Adrenal gland (tissue), 12 donors: Measurements from ENCODE around the gene KRIT1. TPM values are rescaled to one million over a fixed set of nuclear protein-coding genes. Genes with fewer than 3 reads are reported as not detected.

Experiments
- DNase-seq, 7 donors: peaks; one replicate each; pipeline ENCODE4 v3.0.0-alpha.2; 2019 to 2020
- H3K27ac ChIP-seq, 5 donors: fragments of 200-600 bp; sonication (generic) in 4 of 5; 1 replicate in 3 of 5; 2 replicates in 2 of 5; pipeline versions ENCODE4 v1.5.1 to v1.8.0; 2016 to 2020; ENCODE audit warnings: mild to moderate bottlenecking in 1 of 5
- H3K27me3 ChIP-seq: fragments of 200-600 bp; 2 replicates; pipeline ENCODE4 v1.8.0; 2021
- H3K36me3 ChIP-seq, 2 donors: fragments of 200-600 bp; replicated peaks in 1 of 2; 1 replicate in 1 of 2; 2 replicates in 1 of 2; pipeline versions ENCODE4 v1.5.1 to v1.8.0; 2018 to 2022
- H3K4me1 ChIP-seq, 2 donors: fragments of 200-600 bp; replicated peaks in 1 of 2; 1 replicate in 1 of 2; 2 replicates in 1 of 2; pipeline versions ENCODE4 v1.5.1 to v1.8.0; 2018 to 2021
- H3K4me3 ChIP-seq, 4 donors: fragments of 200-600 bp; sonication (generic) in 3 of 4; one replicate each; pipeline ENCODE4 v1.5.1; 2016 to 2018
- H3K9me3 ChIP-seq, 3 donors: fragments of 200-600 bp; sonication (generic) in 1 of 3; replicated peaks in 1 of 3; 1 replicate in 2 of 3; 2 replicates in 1 of 3; pipeline versions ENCODE4 v1.5.1 to v1.8.0; 2016 to 2021
- POLR2A ChIP-seq, 2 donors: fragments of 450-650 bp; IDR thresholded peaks; one replicate each; pipeline ENCODE4 v1.6.1; 2017; ENCODE audit warnings: antibody characterized with exemption in 2 of 2, mild to moderate bottlenecking in 2 of 2, moderate library complexity in 1 of 2
- WGBS, 4 donors: extraction: QIAGEN DNeasy Blood & Tissue Kit in 2 of 4; methylation state at CpG; one replicate each; pipeline versions ENCODE4 v1.1.5 to v1.1.7; 2013 to 2017; 5-methylcytosine and 5-hydroxymethylcytosine counted together
- intact Hi-C, 2 donors: fragments of 100-400 bp; cut with DNase I; formaldehyde crosslinking; loops; one replicate each; pipeline versions ENCODE4 v1.14.1 to v1.15.0; 2022 to 2023
- polyA plus RNA-seq, 3 donors: library from polyadenylated mRNA; stranded (reverse); fragments of 200-250 nt in 2 of 3; fragments of 350-450 nt in 1 of 3; fragmentation: Illumina TruSeq in 1 of 3; extraction: RNeasy Lipid Tissue Mini Kit (QIAGEN cat#74804) in 1 of 3; gene quantifications; one replicate each; pipeline ENCODE4 v1.2.3, GENCODE V29; 2013 to 2014
- total RNA-seq, 9 donors: library from RNA; depleted of rRNA in 4 of 9; stranded (reverse); fragments of >200 nt in 4 of 9; fragments of 120-200 nt in 1 of 9; fragmentation: NEBNext Ultra II Directional in 1 of 9; extraction: Animal tissue kit (Norgen Biotek cat#: 25700) in 1 of 9; gene quantifications; one replicate each; pipeline versions ENCODE4 v1.1.0 to v1.2.4, GENCODE V29; 2013 to 2023
- TF ChIP-seq, protein P1 (sequence below), 6 experiments: fragments of 450-650 bp in 4 of 6; fragments of 200-600 bp in 2 of 6; sonication (generic) in 1 of 6; IDR thresholded peaks; 1 replicate in 5 of 6; 2 replicates in 1 of 6; pipeline versions ENCODE4 v1.5.1 to v1.8.0; 2016 to 2021; ENCODE audit warnings: antibody characterized with exemption in 6 of 6, mild to moderate bottlenecking in 2 of 6, moderate library complexity in 1 of 6
- donor health status: healthy with polysubstance abuse.
- donor health status: Bipolar disorder and iron deficiency.
- donor health status: DM: yes; HTN: yes; CAD: no.
- donor health status: DM: no; HTN: no; CAD: no.
- donor health status: DM: no; HTN: no; CAD: no.
- donor health status: DM: yes; HTN: yes; CAD: no.

The KRIT1 gene
- total and polyA plus RNA-seq, 12 donors, result 25.2 to 119 (median 40.0) TPM

GRCh38 chr7:92281031-92281430 lies 35.3 kb upstream of the KRIT1 start:
- no peak for TF ChIP-seq POLR2A (IDR thresholded peaks at IDR 0.05)
- TF ChIP-seq, protein P1, sequence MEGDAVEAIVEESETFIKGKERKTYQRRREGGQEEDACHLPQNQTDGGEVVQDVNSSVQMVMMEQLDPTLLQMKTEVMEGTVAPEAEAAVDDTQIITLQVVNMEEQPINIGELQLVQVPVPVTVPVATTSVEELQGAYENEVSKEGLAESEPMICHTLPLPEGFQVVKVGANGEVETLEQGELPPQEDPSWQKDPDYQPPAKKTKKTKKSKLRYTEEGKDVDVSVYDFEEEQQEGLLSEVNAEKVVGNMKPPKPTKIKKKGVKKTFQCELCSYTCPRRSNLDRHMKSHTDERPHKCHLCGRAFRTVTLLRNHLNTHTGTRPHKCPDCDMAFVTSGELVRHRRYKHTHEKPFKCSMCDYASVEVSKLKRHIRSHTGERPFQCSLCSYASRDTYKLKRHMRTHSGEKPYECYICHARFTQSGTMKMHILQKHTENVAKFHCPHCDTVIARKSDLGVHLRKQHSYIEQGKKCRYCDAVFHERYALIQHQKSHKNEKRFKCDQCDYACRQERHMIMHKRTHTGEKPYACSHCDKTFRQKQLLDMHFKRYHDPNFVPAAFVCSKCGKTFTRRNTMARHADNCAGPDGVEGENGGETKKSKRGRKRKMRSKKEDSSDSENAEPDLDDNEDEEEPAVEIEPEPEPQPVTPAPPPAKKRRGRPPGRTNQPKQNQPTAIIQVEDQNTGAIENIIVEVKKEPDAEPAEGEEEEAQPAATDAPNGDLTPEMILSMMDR (IDR thresholded peaks at IDR 0.05), result no peak
- Histone ChIP-seq H3K27ac (no peak overlapping the region), H3K36me3 (no peaks in the 10 kb centered on the region), H3K4me3 (no peak overlapping the region), H3K9me3 (no peaks in the 10 kb centered on the region), H3K27me3 (no peaks in the 10 kb centered on the region), H3K4me1 (peaks cover 0 to 8% of the 10 kb centered on the region in 2 donors)
- DNase-seq, result no peak
- intact Hi-C loops, result no loop called here
- 89 to 96% (median 94%) methylated on average over 2 of the region's 2 CpGs for WGBS, 4 donors

GRCh38 chr7:92279396-92280031 lies 33.8 kb upstream of the KRIT1 start:
- Histone ChIP-seq H3K27me3 (no peaks in the 10 kb centered on the region), H3K4me1 (peaks cover 0 to 8% of the 10 kb centered on the region in 2 donors), H3K27ac (no peak overlapping the region), H3K4me3 (no peak overlapping the region), H3K9me3 (no peaks in the 10 kb centered on the region), H3K36me3 (no peaks in the 10 kb centered on the region)
- WGBS, 4 donors, result 63 to 93% (median 76%) methylated on average over 2 of the region's 2 CpGs
- TF ChIP-seq, protein P1 (IDR thresholded peaks at IDR 0.05), result no peak
- no peak for TF ChIP-seq POLR2A (IDR thresholded peaks at IDR 0.05)
- DNase-seq, result no peak
- intact Hi-C loops, result no loop called here

GRCh38 chr7:92276460-92276864 lies 30.7 kb upstream of the KRIT1 start:
- no peak overlapping the region for H3K27ac ChIP-seq
- H3K27me3 ChIP-seq, result no peaks in the 10 kb centered on the region
- H3K4me1 ChIP-seq, result no peaks in the 10 kb centered on the region
- WGBS, 4 donors, result 70 to 89% (median 78%) methylated on average over 2 of the region's 2 CpGs
- H3K4me3 ChIP-seq, result no peak overlapping the region
- intact Hi-C loops, result no loop called here
- DNase-seq, result no peak
- H3K36me3 ChIP-seq, result no peaks in the 10 kb centered on the region
- no peak for TF ChIP-seq POLR2A (IDR thresholded peaks at IDR 0.05)
- TF ChIP-seq, protein P1 (IDR thresholded peaks at IDR 0.05), result no peak
- H3K9me3 ChIP-seq, result no peaks in the 10 kb centered on the region

GRCh38 chr7:92275327-92275726 lies 29.6 kb upstream of the KRIT1 start:
- Histone ChIP-seq H3K4me3 (no peak overlapping the region), H3K27ac (no peak overlapping the region), H3K36me3 (no peaks in the 10 kb centered on the region), H3K4me1 (no peaks in the 10 kb centered on the region), H3K27me3 (no peaks in the 10 kb centered on the region), H3K9me3 (no peaks in the 10 kb centered on the region)
- WGBS, 4 donors, result 82 to 88% (median 85%) methylated on average over 4 of the region's 4 CpGs
- TF ChIP-seq, protein P1 (IDR thresholded peaks at IDR 0.05), result no peak
- TF ChIP-seq POLR2A (IDR thresholded peaks at IDR 0.05), result no peak
- intact Hi-C loops, result no loop called here
- no peak for DNase-seq
